DOHH2 (cell line): ENCODE data around the gene VIM.

Experiments
- H3F3A ChIP-seq: fragments of 200-600 bp; sonication (generic), shearing (Covaris generic); 2 replicates; pipeline ENCODE4 v1.6.0; 2016; ENCODE audit warnings: antibody characterized with exemption, mild to moderate bottlenecking; ENCODE audit not compliant: control insufficient read depth, insufficient read depth
- H3K27ac ChIP-seq: fragments of 200-600 bp; sonication (generic); 2 replicates; pipeline ENCODE4 v1.5.1; 2014; ENCODE audit warnings: low read depth, mild to moderate bottlenecking, low read length, moderate library complexity
- H3K27me3 ChIP-seq: fragments of 200-600 bp; sonication (generic); 2 replicates; pipeline ENCODE4 v1.6.1; 2014; ENCODE audit warnings: mild to moderate bottlenecking, low read length, mixed read lengths; ENCODE audit not compliant: control insufficient read depth
- H3K36me3 ChIP-seq: fragments of 200-600 bp; sonication (generic); 2 replicates; pipeline ENCODE4 v1.6.1; 2014; ENCODE audit warnings: mild to moderate bottlenecking, low read length, moderate library complexity, mixed read lengths; ENCODE audit not compliant: control insufficient read depth
- H3K4me1 ChIP-seq: fragments of 200-600 bp; sonication (generic); 2 replicates; pipeline ENCODE4 v1.6.1; 2014; ENCODE audit warnings: mild to moderate bottlenecking, low read length, mixed read lengths; ENCODE audit not compliant: control insufficient read depth
- H3K4me2 ChIP-seq: fragments of 200-600 bp; sonication (generic); 2 replicates; pipeline ENCODE4 v1.6.0; 2014; ENCODE audit warnings: mild to moderate bottlenecking, low read length, moderate library complexity
- H3K4me3 ChIP-seq: fragments of 200-600 bp; sonication (generic); 2 replicates; pipeline ENCODE4 v1.5.1; 2014; ENCODE audit warnings: mild to moderate bottlenecking, low read length, mixed read lengths
- H3K79me2 ChIP-seq: fragments of 200-600 bp; sonication (generic); 2 replicates; pipeline ENCODE4 v1.6.1; 2014; ENCODE audit warnings: mild to moderate bottlenecking, low read length, mixed read lengths; ENCODE audit not compliant: control insufficient read depth
- H3K9me2 ChIP-seq: fragments of 200-600 bp; sonication (generic); replicated peaks from 2 replicates; pipeline ENCODE4 v1.6.1; 2014; ENCODE audit warnings: mild to moderate bottlenecking, low read length, mixed read lengths; ENCODE audit not compliant: control insufficient read depth
- H3K9me3 ChIP-seq: fragments of 200-600 bp; sonication (generic); 2 replicates; pipeline ENCODE4 v1.6.1; 2014; ENCODE audit warnings: antibody characterized with exemption, low read length, mixed read lengths; ENCODE audit not compliant: control insufficient read depth, insufficient read depth
- H4K20me1 ChIP-seq: fragments of 200-600 bp; sonication (generic); 2 replicates; pipeline ENCODE4 v1.6.0; 2014; ENCODE audit warnings: low read depth, mild to moderate bottlenecking, antibody characterized with exemption, low read length, moderate library complexity; ENCODE audit not compliant: control insufficient read depth, insufficient read depth
- EZH2phosphoT487 ChIP-seq: fragments of 200-600 bp; sonication (generic); IDR thresholded peaks from 2 replicates; pipeline ENCODE4 v1.6.1; 2017; ENCODE audit warnings: borderline replicate concordance, mild to moderate bottlenecking, antibody characterized with exemption, low read length, moderate library complexity, mixed read lengths
- TF ChIP-seq, protein P1 (sequence below): fragments of 200-600 bp; sonication (generic); IDR thresholded peaks from one replicate; pipeline ENCODE4 v1.5.1; 2014; ENCODE audit warnings: antibody characterized with exemption, mild to moderate bottlenecking, low read depth, low read length; ENCODE audit not compliant: poor library complexity, severe bottlenecking

Gene VIM

DNA sequence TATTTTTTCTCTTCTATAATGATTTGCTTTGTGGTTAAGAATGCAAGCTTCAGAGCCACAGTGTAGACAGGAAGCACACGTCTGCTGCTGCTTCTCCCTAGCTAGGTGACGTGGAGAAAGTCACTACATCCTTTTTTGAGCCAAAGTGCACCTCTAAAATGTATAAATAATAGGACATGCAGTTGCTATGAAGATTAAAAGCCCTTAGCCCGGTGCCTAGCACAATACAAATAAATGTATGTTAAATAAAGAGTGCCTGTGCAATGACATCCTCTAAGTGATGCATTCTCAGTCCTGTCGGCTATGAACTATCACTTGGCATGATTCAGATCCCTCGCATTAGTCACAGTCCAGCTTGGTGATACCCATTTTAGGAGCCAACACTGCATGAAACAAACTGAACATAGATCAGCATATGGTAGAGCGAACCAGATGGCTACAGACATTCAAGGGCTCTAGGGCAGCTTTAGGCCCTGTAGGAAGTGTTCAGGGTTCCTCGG lies 21.8 kb upstream of the VIM start:
- no peak overlapping the region for H3K4me2 ChIP-seq
- H3K36me3 ChIP-seq: no peaks in the 10 kb centered on the region
- no peaks in the 10 kb centered on the region for H3K79me2 ChIP-seq
- H3K9me3 ChIP-seq: no peaks in the 10 kb centered on the region
- H3K4me3 ChIP-seq: no peak overlapping the region
- no peaks in the 10 kb centered on the region for H4K20me1 ChIP-seq
- H3F3A ChIP-seq: no peaks in the 10 kb centered on the region
- TF ChIP-seq, protein P1, sequence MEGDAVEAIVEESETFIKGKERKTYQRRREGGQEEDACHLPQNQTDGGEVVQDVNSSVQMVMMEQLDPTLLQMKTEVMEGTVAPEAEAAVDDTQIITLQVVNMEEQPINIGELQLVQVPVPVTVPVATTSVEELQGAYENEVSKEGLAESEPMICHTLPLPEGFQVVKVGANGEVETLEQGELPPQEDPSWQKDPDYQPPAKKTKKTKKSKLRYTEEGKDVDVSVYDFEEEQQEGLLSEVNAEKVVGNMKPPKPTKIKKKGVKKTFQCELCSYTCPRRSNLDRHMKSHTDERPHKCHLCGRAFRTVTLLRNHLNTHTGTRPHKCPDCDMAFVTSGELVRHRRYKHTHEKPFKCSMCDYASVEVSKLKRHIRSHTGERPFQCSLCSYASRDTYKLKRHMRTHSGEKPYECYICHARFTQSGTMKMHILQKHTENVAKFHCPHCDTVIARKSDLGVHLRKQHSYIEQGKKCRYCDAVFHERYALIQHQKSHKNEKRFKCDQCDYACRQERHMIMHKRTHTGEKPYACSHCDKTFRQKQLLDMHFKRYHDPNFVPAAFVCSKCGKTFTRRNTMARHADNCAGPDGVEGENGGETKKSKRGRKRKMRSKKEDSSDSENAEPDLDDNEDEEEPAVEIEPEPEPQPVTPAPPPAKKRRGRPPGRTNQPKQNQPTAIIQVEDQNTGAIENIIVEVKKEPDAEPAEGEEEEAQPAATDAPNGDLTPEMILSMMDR: no peak
- TF ChIP-seq EZH2phosphoT487: no peak
- no peaks in the 10 kb centered on the region for H3K9me2 ChIP-seq
- peaks cover 9% of the 10 kb centered on the region for H3K4me1 ChIP-seq
- 0 out of 2 replicates have a peak, but pooled peaks cover 4% of the 10 kb centered on the region for H3K27me3 ChIP-seq
- no peak overlapping the region for H3K27ac ChIP-seq

DNA sequence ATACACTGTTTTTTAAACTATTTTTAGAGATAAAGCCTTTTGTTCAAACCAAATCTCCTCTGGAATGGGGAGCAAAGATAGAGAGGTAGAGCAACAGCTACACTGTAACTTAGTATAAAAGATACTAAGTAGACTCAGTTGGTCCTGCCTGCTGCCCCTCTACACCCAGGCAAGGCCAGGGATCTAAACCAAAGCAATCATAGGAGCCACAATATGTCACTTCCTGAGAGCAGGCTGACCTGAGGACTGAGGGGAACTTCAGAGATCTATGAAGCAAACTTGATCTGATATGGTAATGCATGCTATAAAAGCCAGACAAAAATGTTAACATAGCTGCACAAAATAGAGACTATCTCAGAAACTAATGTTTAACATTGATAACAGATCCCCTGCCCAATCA lies 19.6 kb upstream of the VIM start:
- H3K4me3 ChIP-seq: no peak overlapping the region
- H3K27me3 ChIP-seq: 0 out of 2 replicates have a peak, but pooled peaks cover 10% of the 10 kb centered on the region
- H3K4me2 ChIP-seq: no peak overlapping the region
- H3K36me3 ChIP-seq: no peaks in the 10 kb centered on the region
- H3K27ac ChIP-seq: no peak overlapping the region
- no peaks in the 10 kb centered on the region for H3K9me3 ChIP-seq
- H3F3A ChIP-seq: no peaks in the 10 kb centered on the region
- no peak for TF ChIP-seq EZH2phosphoT487
- TF ChIP-seq, protein P1: no peak
- H3K79me2 ChIP-seq: no peaks in the 10 kb centered on the region
- H3K9me2 ChIP-seq: no peaks in the 10 kb centered on the region
- no peaks in the 10 kb centered on the region for H4K20me1 ChIP-seq
- peaks cover 4% of the 10 kb centered on the region for H3K4me1 ChIP-seq

DNA sequence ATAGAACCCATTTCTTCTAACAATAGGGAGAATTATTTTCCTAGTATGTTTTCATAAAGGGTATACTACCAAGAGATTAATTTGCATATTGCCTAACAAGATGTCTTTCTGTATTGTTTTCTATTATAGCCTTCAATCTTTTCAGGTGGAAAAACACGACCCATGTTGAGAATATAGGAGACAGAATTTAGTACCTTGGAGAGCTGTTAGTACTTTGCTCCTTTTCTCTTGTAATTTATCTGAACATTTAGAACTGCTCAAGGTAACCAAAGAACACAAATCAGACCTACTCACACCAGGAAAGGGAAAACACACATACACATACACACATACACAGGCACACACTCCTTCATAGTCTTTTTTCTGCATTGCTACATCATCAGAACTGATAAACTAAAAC lies 18.7 kb upstream of the VIM start:
- H3K36me3 ChIP-seq: no peaks in the 10 kb centered on the region
- peaks cover 4% of the 10 kb centered on the region for H3K4me1 ChIP-seq
- no peak overlapping the region for H3K27ac ChIP-seq
- no peaks in the 10 kb centered on the region for H3K9me3 ChIP-seq
- no peaks in the 10 kb centered on the region for H3K9me2 ChIP-seq
- H3K4me3 ChIP-seq: no peak overlapping the region
- no peaks in the 10 kb centered on the region for H4K20me1 ChIP-seq
- no peaks in the 10 kb centered on the region for H3K79me2 ChIP-seq
- TF ChIP-seq, protein P1: no peak
- TF ChIP-seq EZH2phosphoT487: no peak
- no peaks in the 10 kb centered on the region for H3F3A ChIP-seq
- 0 out of 2 replicates have a peak, but pooled peaks cover 10% of the 10 kb centered on the region for H3K27me3 ChIP-seq
- H3K4me2 ChIP-seq: no peak overlapping the region
